Stimulated activated CD4-positive, alpha-beta T cell treated with anti-CD3 and anti-CD28 coated beads, Interleukin-12 subunit alpha, Interleukin-12 subunit beta, amount 100 ng/mL, for 4 hours (primary cell): ENCODE data around the gene POU3F2.

Experiments used
- DNase-seq: peaks from one replicate; pipeline ENCODE4 v3.0.0-alpha.2; 2020

The POU3F2 gene

GRCh38 chr6:98844244-98845210 is 10.2 kb downstream of the POU3F2 start:
- DNase-seq: no peak

GRCh38 chr6:98845211-98846020 is 11.0 kb downstream of the POU3F2 start:
- DNase-seq: peak; percentile 71

GRCh38 chr6:98846021-98846380 is 11.6 kb downstream of the POU3F2 start:
- no peak for DNase-seq

- DNase-seq: no peak
Measured at GRCh38 chr6:98847416-98847778, 13.0 kb downstream of the POU3F2 start.

- no peak for DNase-seq
Measured at GRCh38 chr6:98847779-98848538, 13.6 kb downstream of the POU3F2 start.

GRCh38 chr6:98848539-98849242 is 14.3 kb downstream of the POU3F2 start:
- no peak for DNase-seq

- DNase-seq: no peak
Measured at GRCh38 chr6:98864497-98864896, 30.1 kb downstream of the POU3F2 start.

GRCh38 chr6:98871057-98871456 is 36.7 kb downstream of the POU3F2 start:
- DNase-seq: no peak

- no peak for DNase-seq
Measured at GRCh38 chr6:98871821-98872220, 37.4 kb downstream of the POU3F2 start.

GRCh38 chr6:98875375-98875774 is 41.0 kb downstream of the POU3F2 start:
- DNase-seq: no peak

- no peak for DNase-seq
Measured at GRCh38 chr6:98877250-98877649, 42.9 kb downstream of the POU3F2 start.

- DNase-seq: no peak
Measured at GRCh38 chr6:98880486-98880885, 46.1 kb downstream of the POU3F2 start.

GRCh38 chr6:98885330-98885729 is 51.0 kb downstream of the POU3F2 start:
- DNase-seq: no peak

GRCh38 chr6:98887650-98888049 is 53.3 kb downstream of the POU3F2 start:
- no peak for DNase-seq
